ENCODE results near the gene SETX.

SETX gene

GRCh38 chr9:132268725-132269352 is 85.9 kb downstream of the SETX start (continued):
- TF ChIP-seq ZNF530 (tag by site-specific recombination; IDR thresholded peaks at IDR 0.05; ENCODE audit: low read depth) (no peak), ZNF501 (tag by site-specific recombination; IDR thresholded peaks at IDR 0.05) (no peak), SP7 (tag by site-specific recombination; IDR thresholded peaks at IDR 0.05) (no peak), OSR2 (tag by site-specific recombination; IDR thresholded peaks at IDR 0.05) (no peak), ATF2 (tag by site-specific recombination; IDR thresholded peaks at IDR 0.05; ENCODE audit: low read depth) (peak; percentile 11; the same call in 1 of the 2 replicates), GLIS2 (tag by site-specific recombination; IDR thresholded peaks at IDR 0.05) (no peak), ZSCAN18 (tag by site-specific recombination; IDR thresholded peaks at IDR 0.05) (no peak), ZNF184 (tag by site-specific recombination; IDR thresholded peaks at IDR 0.05) (no peak), HOXC10 (CRISPR knock-in tag; IDR thresholded peaks at IDR 0.05) (no peak), ZNF211 (tag by site-specific recombination; IDR thresholded peaks at IDR 0.05; ENCODE audit: low read depth) (peak; percentile 69; the same call in 1 of the 2 replicates), ZNF645 (tag by site-specific recombination; IDR thresholded peaks at IDR 0.05) (no peak), MYNN (tag by site-specific recombination; IDR thresholded peaks at IDR 0.05; ENCODE audit: borderline replicate concordance) (no peak), ZFP41 (tag by site-specific recombination; IDR thresholded peaks at IDR 0.05; ENCODE audit: borderline replicate concordance) (no peak), HOXA7 (CRISPR knock-in tag; IDR thresholded peaks at IDR 0.05; ENCODE audit: borderline replicate concordance) (no peak), ZNF16 (tag by site-specific recombination; IDR thresholded peaks at IDR 0.05; ENCODE audit: low read depth) (no peak), ZNF394 (tag by site-specific recombination; IDR thresholded peaks at IDR 0.05; ENCODE audit: borderline replicate concordance) (no peak), KLF9 (tag by site-specific recombination; IDR thresholded peaks at IDR 0.05; ENCODE audit: low read depth) (no peak), ZNF792 (tag by site-specific recombination; IDR thresholded peaks at IDR 0.05) (no peak), ZNF280D (tag by site-specific recombination; IDR thresholded peaks at IDR 0.05) (no peak), ZNF274 (IDR thresholded peaks at IDR 0.05; ENCODE audit: low read length) (no peak), ZNF274 (tag by site-specific recombination; IDR thresholded peaks at IDR 0.05; ENCODE audit: borderline replicate concordance) (no peak), ZNF26 (tag by site-specific recombination; IDR thresholded peaks at IDR 0.05) (no peak), ZNF791 (tag by site-specific recombination; IDR thresholded peaks at IDR 0.05) (no peak), RBAK (tag by site-specific recombination; IDR thresholded peaks at IDR 0.05) (no peak), SP3 (tag by site-specific recombination; IDR thresholded peaks at IDR 0.05) (no peak), ZSCAN16 (tag by site-specific recombination; IDR thresholded peaks at IDR 0.05) (no peak), ZNF624 (tag by site-specific recombination; IDR thresholded peaks at IDR 0.05) (no peak), BCL11B (tag by site-specific recombination; IDR thresholded peaks at IDR 0.05; ENCODE audit: low read depth) (no peak), OVOL3 (tag by site-specific recombination; IDR thresholded peaks at IDR 0.05) (no peak), PBX3 (CRISPR knock-in tag; IDR thresholded peaks at IDR 0.05) (no peak), ZNF488 (tag by site-specific recombination; IDR thresholded peaks at IDR 0.05) (no peak)

Data from HEK293 (cell line).